ENCODE data around the gene LSG1.

LSG1 gene

GRCh38 chr3:194682694-194683310 is 10.8 kb upstream of the LSG1 start:
- H3K27ac ChIP-seq, result no peak overlapping the region
- TF ChIP-seq CTCF (IDR thresholded peaks at IDR 0.05) (peak; percentile 84), ZFX (IDR thresholded peaks at IDR 0.05; ENCODE audit: borderline replicate concordance) (no peak)

- TF ChIP-seq CTCF (IDR thresholded peaks at IDR 0.05), result no peak
- TF ChIP-seq ZFX (IDR thresholded peaks at IDR 0.05; ENCODE audit: borderline replicate concordance), result no peak
- H3K27ac ChIP-seq, result no peak overlapping the region
These were observed 10.2 kb upstream of the LSG1 start for GRCh38 chr3:194682189-194682693.

GRCh38 chr3:194680888-194681615 is 9.1 kb upstream of the LSG1 start:
- H3K27ac ChIP-seq, result no peak overlapping the region
- TF ChIP-seq CTCF (IDR thresholded peaks at IDR 0.05) (no peak), ZFX (IDR thresholded peaks at IDR 0.05; ENCODE audit: borderline replicate concordance) (no peak)

GRCh38 chr3:194676471-194676870 is 4.5 kb upstream of the LSG1 start:
- no peak overlapping the region for H3K27ac ChIP-seq
- TF ChIP-seq ZFX (IDR thresholded peaks at IDR 0.05; ENCODE audit: borderline replicate concordance), result no peak
- no peak for TF ChIP-seq CTCF (IDR thresholded peaks at IDR 0.05)

GRCh38 chr3:194675680-194676079 is 3.7 kb upstream of the LSG1 start:
- TF ChIP-seq ZFX (IDR thresholded peaks at IDR 0.05; ENCODE audit: borderline replicate concordance) (no peak), CTCF (IDR thresholded peaks at IDR 0.05) (no peak)
- H3K27ac ChIP-seq, result no peak overlapping the region

GRCh38 chr3:194675081-194675640 is 3.2 kb upstream of the LSG1 start:
- TF ChIP-seq ZFX (IDR thresholded peaks at IDR 0.05; ENCODE audit: borderline replicate concordance) (no peak), CTCF (IDR thresholded peaks at IDR 0.05) (no peak)
- no peak overlapping the region for H3K27ac ChIP-seq

GRCh38 chr3:194673761-194674160 is 1.8 kb upstream of the LSG1 start:
- H3K27ac ChIP-seq, result no peak overlapping the region
- TF ChIP-seq ZFX (IDR thresholded peaks at IDR 0.05; ENCODE audit: borderline replicate concordance) (no peak), CTCF (IDR thresholded peaks at IDR 0.05) (no peak)

Data from 22Rv1 (cell line).